Sigmoid colon (tissue), 7 donors: ENCODE measurements around the gene FAM234A. TPM values are rescaled to one million over a fixed set of nuclear protein-coding genes. Genes with fewer than 3 reads are reported as not detected.

Source experiments
- DNase-seq: peaks from one replicate; pipeline ENCODE4 v3.0.0-alpha.2; 2019
- H3K27ac ChIP-seq, 4 donors: fragments of 200-600 bp; sonication (generic); one replicate each; pipeline ENCODE4 v1.5.1; 2016 to 2019; ENCODE audit warnings: mild to moderate bottlenecking in 1 of 4
- H3K27me3 ChIP-seq, 3 donors: fragments of 200-600 bp; sonication (generic); one replicate each; pipeline ENCODE4 v1.5.1; 2019; ENCODE audit warnings: mild to moderate bottlenecking in 1 of 3
- H3K36me3 ChIP-seq, 4 donors: fragments of 200-600 bp; sonication (generic); one replicate each; pipeline ENCODE4 v1.5.1; 2016 to 2019
- H3K4me1 ChIP-seq, 4 donors: fragments of 200-600 bp; sonication (generic); one replicate each; pipeline ENCODE4 v1.5.1; 2017 to 2019
- H3K4me3 ChIP-seq, 4 donors: fragments of 200-600 bp; sonication (generic); one replicate each; pipeline ENCODE4 v1.5.1; 2017 to 2019; ENCODE audit warnings: mild to moderate bottlenecking in 2 of 4, moderate library complexity in 1 of 4
- H3K9me3 ChIP-seq, 4 donors: fragments of 200-600 bp in 3 of 4; sonication (generic) in 3 of 4; one replicate each; pipeline versions ENCODE4 v1.5.1 to v1.6.1; 2013 to 2019
- EP300 ChIP-seq, 4 donors: sonication (generic); formaldehyde crosslinking; IDR thresholded peaks; one replicate each; pipeline ENCODE4 v1.6.1; 2017; ENCODE audit warnings: antibody characterized with exemption in 4 of 4
- POLR2A ChIP-seq, 2 donors: fragments of 450-650 bp; IDR thresholded peaks; one replicate each; pipeline ENCODE4 v1.6.1; 2016; ENCODE audit warnings: antibody characterized with exemption in 2 of 2, mild to moderate bottlenecking in 2 of 2, moderate library complexity in 2 of 2
- POLR2AphosphoS5 ChIP-seq, 4 donors: sonication (generic); formaldehyde crosslinking; IDR thresholded peaks; one replicate each; pipeline ENCODE4 v1.6.1; 2017; ENCODE audit warnings: antibody characterized with exemption in 4 of 4
- WGBS, 2 donors: extraction: QIAGEN DNeasy Blood & Tissue Kit; methylation state at CpG; one replicate each; pipeline ENCODE4 v1.1.7; 2013; 5-methylcytosine and 5-hydroxymethylcytosine counted together
- intact Hi-C: fragments of 100-400 bp; cut with DNase I; formaldehyde crosslinking; loops from one replicate; pipeline ENCODE4 v1.15.1; 2023
- polyA plus RNA-seq, 3 donors: library from polyadenylated mRNA; stranded (reverse); fragments of 200-250 nt; gene quantifications; one replicate each; pipeline ENCODE4 v1.2.3, GENCODE V29; 2013
- total RNA-seq, 4 donors: library from RNA; depleted of rRNA; stranded (reverse); fragments of >200 nt; gene quantifications; one replicate each; pipeline ENCODE4 v1.1.0, GENCODE V29; 2016
- TF ChIP-seq, protein P1 (sequence below), 4 experiments: fragments of 450-650 bp in 3 of 4; fragments of 200-600 bp in 1 of 4; IDR thresholded peaks; one replicate each; pipeline ENCODE4 v1.5.1; 2016 to 2019; ENCODE audit warnings: antibody characterized with exemption in 4 of 4, mild to moderate bottlenecking in 3 of 4, moderate library complexity in 2 of 4
- donor health status: healthy with polysubstance abuse.
- donor health status: Bipolar disorder and iron deficiency.
- donor health status: healthy.

FAM234A gene
- total and polyA plus RNA-seq, 7 donors = 12.6 to 82.5 (median 47.1) TPM

DNA sequence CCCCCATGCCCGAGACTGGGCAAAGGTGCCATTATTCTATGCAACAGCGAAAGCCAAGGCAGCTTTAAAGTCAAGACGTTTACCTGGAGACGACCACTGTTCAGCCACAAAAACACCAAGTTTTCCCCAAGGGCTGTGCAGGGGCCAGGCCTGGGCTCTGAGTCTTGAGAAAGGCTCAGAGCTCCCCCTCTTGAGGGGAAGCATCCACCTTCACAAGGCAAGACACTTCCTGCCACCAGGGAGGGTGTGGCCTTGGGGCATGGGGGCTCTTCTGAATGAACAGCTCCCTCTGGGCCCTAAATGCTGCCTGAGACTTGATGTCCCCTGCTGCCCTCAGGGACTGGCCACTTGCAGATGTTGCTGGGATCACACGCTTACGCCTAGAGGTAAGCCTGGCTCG lies 74.9 kb downstream of the FAM234A start:
- intact Hi-C loops = no loop called here
- H3K36me3 ChIP-seq = peaks cover 8 to 69% (median 33%) of the 10 kb centered on the region in 4 donors
- no peaks in the 10 kb centered on the region for H3K27me3 ChIP-seq
- H3K4me3 ChIP-seq = no peak overlapping the region
- no peaks in the 10 kb centered on the region for H3K9me3 ChIP-seq
- H3K4me1 ChIP-seq = no peaks in the 10 kb centered on the region
- no peak for DNase-seq
- WGBS, 2 donors = 72 to 90% methylated on average over 7 of the region's 7 CpGs
- TF ChIP-seq POLR2A (IDR thresholded peaks at IDR 0.05) (no peak), EP300 (IDR thresholded peaks at IDR 0.05) (no peak), POLR2AphosphoS5 (IDR thresholded peaks at IDR 0.05) (no peak)
- TF ChIP-seq, protein P1, sequence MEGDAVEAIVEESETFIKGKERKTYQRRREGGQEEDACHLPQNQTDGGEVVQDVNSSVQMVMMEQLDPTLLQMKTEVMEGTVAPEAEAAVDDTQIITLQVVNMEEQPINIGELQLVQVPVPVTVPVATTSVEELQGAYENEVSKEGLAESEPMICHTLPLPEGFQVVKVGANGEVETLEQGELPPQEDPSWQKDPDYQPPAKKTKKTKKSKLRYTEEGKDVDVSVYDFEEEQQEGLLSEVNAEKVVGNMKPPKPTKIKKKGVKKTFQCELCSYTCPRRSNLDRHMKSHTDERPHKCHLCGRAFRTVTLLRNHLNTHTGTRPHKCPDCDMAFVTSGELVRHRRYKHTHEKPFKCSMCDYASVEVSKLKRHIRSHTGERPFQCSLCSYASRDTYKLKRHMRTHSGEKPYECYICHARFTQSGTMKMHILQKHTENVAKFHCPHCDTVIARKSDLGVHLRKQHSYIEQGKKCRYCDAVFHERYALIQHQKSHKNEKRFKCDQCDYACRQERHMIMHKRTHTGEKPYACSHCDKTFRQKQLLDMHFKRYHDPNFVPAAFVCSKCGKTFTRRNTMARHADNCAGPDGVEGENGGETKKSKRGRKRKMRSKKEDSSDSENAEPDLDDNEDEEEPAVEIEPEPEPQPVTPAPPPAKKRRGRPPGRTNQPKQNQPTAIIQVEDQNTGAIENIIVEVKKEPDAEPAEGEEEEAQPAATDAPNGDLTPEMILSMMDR (IDR thresholded peaks at IDR 0.05) = no peak
- no peak overlapping the region for H3K27ac ChIP-seq

DNA sequence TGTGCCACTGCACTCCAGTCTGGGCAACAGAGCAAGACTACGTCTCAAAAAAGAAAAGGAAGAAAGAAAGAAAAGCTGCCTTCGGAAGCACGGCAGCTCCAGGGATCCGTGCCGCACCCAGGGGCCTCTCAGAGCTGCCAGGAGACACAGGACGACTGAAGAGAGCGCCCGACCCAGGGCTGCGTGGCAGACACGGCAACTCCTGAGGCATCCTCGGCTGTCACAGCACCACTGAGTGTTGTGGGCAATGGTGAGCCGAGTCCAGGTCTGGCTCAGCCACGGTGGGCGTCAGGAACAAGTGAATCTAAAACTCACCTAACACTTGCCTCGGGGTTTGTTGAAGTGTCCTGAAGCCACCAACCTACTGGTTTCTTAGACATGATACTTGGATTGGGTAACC lies 77.1 kb downstream of the FAM234A start:
- Histone ChIP-seq H3K27ac (no peak overlapping the region), H3K27me3 (no peaks in the 10 kb centered on the region), H3K9me3 (no peaks in the 10 kb centered on the region), H3K36me3 (peaks cover 8 to 64% (median 33%) of the 10 kb centered on the region in 4 donors), H3K4me1 (no peaks in the 10 kb centered on the region), H3K4me3 (no peak overlapping the region)
- intact Hi-C loops = no loop called here
- DNase-seq = no peak
- TF ChIP-seq POLR2AphosphoS5 (IDR thresholded peaks at IDR 0.05) (no peak), EP300 (IDR thresholded peaks at IDR 0.05) (no peak), POLR2A (IDR thresholded peaks at IDR 0.05) (no peak)
- TF ChIP-seq, protein P1 (IDR thresholded peaks at IDR 0.05) = no peak
- 96 to 97% methylated on average over 15 of the region's 15 CpGs for WGBS, 2 donors

DNA sequence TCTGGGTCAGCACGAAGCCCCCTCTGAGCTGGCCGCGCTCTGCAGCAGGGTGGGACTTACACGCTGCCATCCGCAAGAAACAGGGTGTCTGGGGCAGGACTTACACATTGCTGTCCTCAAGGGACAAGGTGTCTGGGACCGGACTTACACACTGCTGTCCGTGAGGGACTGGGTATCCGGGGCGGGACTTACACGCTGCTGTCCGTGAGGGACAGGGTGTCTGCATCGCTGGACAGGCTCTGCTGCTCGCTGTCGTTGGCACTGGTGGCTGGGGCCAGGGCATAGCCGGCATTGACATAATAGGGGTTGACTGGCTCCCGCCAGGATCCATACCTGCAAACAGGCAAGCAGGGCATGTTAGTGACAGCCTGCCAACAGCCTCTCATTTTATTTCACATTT lies 79.7 kb downstream of the FAM234A start:
- H3K36me3 ChIP-seq = peaks cover 8 to 51% (median 30%) of the 10 kb centered on the region in 4 donors
- intact Hi-C loops = no loop called here
- no peaks in the 10 kb centered on the region for H3K27me3 ChIP-seq
- H3K4me1 ChIP-seq = no peaks in the 10 kb centered on the region
- H3K9me3 ChIP-seq = no peaks in the 10 kb centered on the region
- H3K4me3 ChIP-seq = no peak overlapping the region
- WGBS, 2 donors = 95 to 97% methylated on average over 16 of the region's 16 CpGs
- no peak for DNase-seq
- H3K27ac ChIP-seq = no peak overlapping the region
- no peak for TF ChIP-seq POLR2A (IDR thresholded peaks at IDR 0.05)
- TF ChIP-seq POLR2AphosphoS5 (IDR thresholded peaks at IDR 0.05) = no peak
- TF ChIP-seq EP300 (IDR thresholded peaks at IDR 0.05) = no peak
- TF ChIP-seq, protein P1 (IDR thresholded peaks at IDR 0.05) = no peak

DNA sequence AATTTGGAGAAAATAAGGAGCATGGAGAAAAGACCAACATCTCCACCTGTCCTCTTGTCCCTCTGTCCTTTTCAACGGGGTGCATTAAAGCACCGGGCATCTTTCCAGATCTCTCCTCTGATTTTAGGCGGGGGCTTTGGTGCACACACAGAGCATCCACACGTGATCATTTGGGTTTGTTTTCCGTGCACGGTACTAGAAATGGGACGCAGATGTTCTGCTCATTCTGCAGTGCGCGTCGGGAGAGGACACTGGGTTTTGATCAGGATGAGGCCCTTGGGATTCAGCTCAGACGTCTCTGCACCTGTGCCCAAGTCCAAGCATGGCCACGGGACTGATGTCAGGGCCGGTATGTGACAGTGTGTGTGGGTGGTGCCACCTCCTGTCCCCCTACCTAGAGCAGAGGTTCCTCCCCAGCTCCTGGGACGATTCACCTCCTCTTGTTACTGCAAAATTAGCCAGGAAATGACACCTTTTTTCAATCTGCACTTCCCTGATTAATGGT lies 80.2 kb downstream of the FAM234A start:
- no peaks in the 10 kb centered on the region for H3K9me3 ChIP-seq
- H3K4me3 ChIP-seq = no peak overlapping the region
- TF ChIP-seq, protein P1 (IDR thresholded peaks at IDR 0.05) = no peak
- no peak for TF ChIP-seq EP300 (IDR thresholded peaks at IDR 0.05)
- no peak for TF ChIP-seq POLR2AphosphoS5 (IDR thresholded peaks at IDR 0.05)
- no peak for TF ChIP-seq POLR2A (IDR thresholded peaks at IDR 0.05)
- H3K27me3 ChIP-seq = no peaks in the 10 kb centered on the region
- no peaks in the 10 kb centered on the region for H3K4me1 ChIP-seq
- H3K36me3 ChIP-seq = peaks cover 8 to 48% (median 29%) of the 10 kb centered on the region in 4 donors
- 77 to 82% methylated on average over 14 of the region's 14 CpGs for WGBS, 2 donors
- no peak for DNase-seq
- H3K27ac ChIP-seq = no peak overlapping the region
- intact Hi-C loops = no loop called here

Other genes starting within 250 kb of the FAM234A start
- gene POLR3K, start 181.2 kb upstream of the FAM234A start, total RNA-seq = 1 to 10 TPM; 1.7 to 6.4 (median 5.0) TPM
- gene POLR3K, start 181.2 kb upstream of the FAM234A start, polyA plus RNA-seq = 10 to 100 TPM; 11.4 to 22.1 (median 11.8) TPM
- 10 to 100 TPM; 23.0 to 36.5 (median 32.4) TPM for gene SNRNP25, start 181.0 kb upstream of the FAM234A start, total RNA-seq
- 10 to 100 TPM; 26.4 to 41.7 (median 38.8) TPM for gene SNRNP25, start 181.0 kb upstream of the FAM234A start, polyA plus RNA-seq
- 10 to 100 TPM; 16.8 to 42.1 (median 19.6) TPM for gene RHBDF1, start 162.2 kb upstream of the FAM234A start, total RNA-seq
- 10 to 100 TPM in 1 of 3 donors, 1 to 10 TPM in 2; 6.0 to 22.3 (median 6.0) TPM for gene RHBDF1, start 162.2 kb upstream of the FAM234A start, polyA plus RNA-seq
- gene MPG, start 156.6 kb upstream of the FAM234A start, total RNA-seq = 100 to 1,000 TPM in 2 of 4 donors, 10 to 100 TPM in 2; 74.3 to 118 (median 100.0) TPM
- 10 to 100 TPM; 52.2 to 72.7 (median 72.5) TPM for gene MPG, start 156.6 kb upstream of the FAM234A start, polyA plus RNA-seq
- 10 to 100 TPM; 10.2 to 22.8 (median 15.7) TPM for gene NPRL3, start 96.1 kb upstream of the FAM234A start, total RNA-seq
- 10 to 100 TPM in 1 of 3 donors, 1 to 10 TPM in 2; 4.8 to 22.8 (median 6.2) TPM for gene NPRL3, start 96.1 kb upstream of the FAM234A start, polyA plus RNA-seq
- gene HBZ, start 82.2 kb upstream of the FAM234A start, total RNA-seq = not detected
- gene HBZ, start 82.2 kb upstream of the FAM234A start, polyA plus RNA-seq = under 1 TPM in 1 of 3 donors, not detected in 2; 0.10 TPM
- not detected for gene HBM, start 68.8 kb upstream of the FAM234A start, total RNA-seq
- not detected for gene HBM, start 68.8 kb upstream of the FAM234A start, polyA plus RNA-seq
- 100 to 1,000 TPM in 1 of 4 donors, 1 to 10 TPM in 2, not detected in 1; 3.7 to 109 (median 8.2) TPM for gene HBA2, start 61.9 kb upstream of the FAM234A start, total RNA-seq
- 1 to 10 TPM; 4.2 to 7.1 (median 5.3) TPM for gene HBA2, start 61.9 kb upstream of the FAM234A start, polyA plus RNA-seq
- gene HBA1, start 58.1 kb upstream of the FAM234A start, total RNA-seq = 1 to 10 TPM in 1 of 4 donors, not detected in 3; 4.1 TPM
- 1 to 10 TPM in 1 of 3 donors, not detected in 2; 1.7 TPM for gene HBA1, start 58.1 kb upstream of the FAM234A start, polyA plus RNA-seq
- gene HBQ1, start 54.4 kb upstream of the FAM234A start, total RNA-seq = not detected
- gene HBQ1, start 54.4 kb upstream of the FAM234A start, polyA plus RNA-seq = under 1 TPM in 1 of 3 donors, not detected in 2; 0.19 TPM
- gene LUC7L, start 5.4 kb upstream of the FAM234A start, total RNA-seq = 100 to 1,000 TPM in 2 of 4 donors, 10 to 100 TPM in 2; 48.9 to 138 (median 88.4) TPM
- 10 to 100 TPM; 21.0 to 58.7 (median 28.2) TPM for gene LUC7L, start 5.4 kb upstream of the FAM234A start, polyA plus RNA-seq
- 10 to 100 TPM in 2 of 4 donors, 1 to 10 TPM in 2; 6.4 to 24.9 (median 9.5) TPM for gene RGS11, start 41.1 kb downstream of the FAM234A start, total RNA-seq
- gene RGS11, start 41.1 kb downstream of the FAM234A start, polyA plus RNA-seq = 1 to 10 TPM in 2 of 3 donors, under 1 TPM in 1; 0.23 to 4.0 (median 1.8) TPM
- gene ARHGDIG, start 45.8 kb downstream of the FAM234A start, total RNA-seq = 1 to 10 TPM; 3.5 to 5.7 (median 5.0) TPM
- gene ARHGDIG, start 45.8 kb downstream of the FAM234A start, polyA plus RNA-seq = 1 to 10 TPM in 2 of 3 donors, not detected in 1; 1.6 to 5.2 TPM
- gene PDIA2, start 48.3 kb downstream of the FAM234A start, total RNA-seq = 1 to 10 TPM in 1 of 4 donors, under 1 TPM in 3; 0.71 to 5.5 (median 0.82) TPM
- 1 to 10 TPM in 1 of 3 donors, under 1 TPM in 1, not detected in 1; 0.60 to 3.0 TPM for gene PDIA2, start 48.3 kb downstream of the FAM234A start, polyA plus RNA-seq
- gene AXIN1, start 117.9 kb downstream of the FAM234A start, total RNA-seq = 10 to 100 TPM; 17.9 to 29.9 (median 20.9) TPM
- gene AXIN1, start 117.9 kb downstream of the FAM234A start, polyA plus RNA-seq = 10 to 100 TPM; 28.2 to 33.4 (median 30.3) TPM
- 10 to 100 TPM; 49.6 to 77.4 (median 62.0) TPM for gene MRPL28, start 135.7 kb downstream of the FAM234A start, total RNA-seq
- 10 to 100 TPM; 74.5 to 95.9 (median 78.4) TPM for gene MRPL28, start 135.7 kb downstream of the FAM234A start, polyA plus RNA-seq
- 10 to 100 TPM; 20.7 to 26.6 (median 22.7) TPM for gene PGAP6, start 147.2 kb downstream of the FAM234A start, total RNA-seq
- 100 to 1,000 TPM in 1 of 3 donors, 10 to 100 TPM in 2; 61.9 to 109 (median 70.3) TPM for gene PGAP6, start 147.2 kb downstream of the FAM234A start, polyA plus RNA-seq
- 100 to 1,000 TPM; 138 to 281 (median 191) TPM for gene NME4, start 162.4 kb downstream of the FAM234A start, total RNA-seq
- 10 to 100 TPM; 39.6 to 55.3 (median 46.7) TPM for gene NME4, start 162.4 kb downstream of the FAM234A start, polyA plus RNA-seq
- 10 to 100 TPM; 15.0 to 21.6 (median 16.4) TPM for gene DECR2, start 167.1 kb downstream of the FAM234A start, total RNA-seq
- gene DECR2, start 167.1 kb downstream of the FAM234A start, polyA plus RNA-seq = 10 to 100 TPM; 30.6 to 39.1 (median 31.9) TPM
- gene RAB11FIP3, start 190.8 kb downstream of the FAM234A start, total RNA-seq = 10 to 100 TPM; 20.0 to 44.9 (median 28.9) TPM
- 10 to 100 TPM; 10.6 to 24.1 (median 13.2) TPM for gene RAB11FIP3, start 190.8 kb downstream of the FAM234A start, polyA plus RNA-seq